GM23338 (cell line): ENCODE data around the gene GVQW3. TPM values are rescaled to one million over a fixed set of nuclear protein-coding genes. Genes with fewer than 3 reads are reported as not detected.

Experiments used
- ATAC-seq: fragments of 200-7000 bp; cut with Tn5 transposase; 3 replicates; pipeline ENCODE4 v1.9.1; 2020
- DNase-seq: peaks from one replicate; pipeline ENCODE4 v3.0.0-alpha.2; 2015; ENCODE audit warnings: low spot score
- H2AFZ ChIP-seq: fragments of 200-600 bp; sonication (generic); 2 replicates; pipeline ENCODE4 v1.8.0; 2016; ENCODE audit warnings: antibody characterized with exemption, mild to moderate bottlenecking, moderate library complexity
- H3F3A ChIP-seq: fragments of 200-600 bp; sonication (generic); replicated peaks from 2 replicates; pipeline ENCODE4 v1.8.0; 2017; ENCODE audit warnings: antibody characterized with exemption, mixed run types, low read depth
- H3K27ac ChIP-seq: fragments of 200-600 bp; sonication (generic); 2 replicates; pipeline ENCODE4 v1.6.1; 2016; ENCODE audit warnings: low read depth
- H3K27me3 ChIP-seq: fragments of 200-600 bp; sonication (generic); 2 replicates; pipeline ENCODE4 v1.8.0; 2016; ENCODE audit warnings: mild to moderate bottlenecking, mixed run types, moderate library complexity; ENCODE audit not compliant: insufficient read depth
- H3K36me3 ChIP-seq: fragments of 200-600 bp; sonication (generic); 2 replicates; pipeline ENCODE4 v1.8.0; 2016; ENCODE audit warnings: mild to moderate bottlenecking; ENCODE audit not compliant: insufficient read depth
- H3K4me1 ChIP-seq: fragments of 200-600 bp; sonication (generic); 2 replicates; pipeline ENCODE4 v1.8.0; 2016; ENCODE audit warnings: mild to moderate bottlenecking, moderate library complexity; ENCODE audit not compliant: insufficient read depth
- H3K4me2 ChIP-seq: fragments of 200-600 bp; sonication (generic); 2 replicates; pipeline ENCODE4 v1.7.1; 2017; ENCODE audit warnings: mixed run types
- H3K4me3 ChIP-seq: fragments of 200-600 bp; sonication (generic); 2 replicates; pipeline ENCODE4 v1.6.1; 2016; ENCODE audit warnings: mixed run types
- H3K79me2 ChIP-seq: fragments of 200-600 bp; sonication (generic); replicated peaks from 2 replicates; pipeline ENCODE4 v1.8.0; 2017; ENCODE audit warnings: mild to moderate bottlenecking; ENCODE audit not compliant: insufficient read depth
- H3K9me2 ChIP-seq: fragments of 200-600 bp; sonication (generic); 2 replicates; pipeline ENCODE4 v1.8.0; 2017; ENCODE audit not compliant: insufficient read depth
- H4K20me1 ChIP-seq: fragments of 200-600 bp; sonication (generic); replicated peaks from 2 replicates; pipeline ENCODE4 v1.8.0; 2017; ENCODE audit warnings: mild to moderate bottlenecking; ENCODE audit not compliant: insufficient read depth
- H3K27ac Mint-ChIP-seq: 2 replicates; pipeline ENCODE4 v1.8.0; 2020; ENCODE audit warnings: inconsistent platforms, mild to moderate bottlenecking, moderate library complexity, mixed read lengths
- H3K27me3 Mint-ChIP-seq: 3 replicates; pipeline ENCODE4 v1.8.0; 2022; ENCODE audit warnings: low read depth, mild to moderate bottlenecking, moderate library complexity, mixed read lengths, inconsistent platforms; ENCODE audit not compliant: insufficient read depth, poor library complexity
- H3K36me3 Mint-ChIP-seq: 3 replicates; pipeline ENCODE4 v1.8.0; 2021; ENCODE audit warnings: low read depth, mild to moderate bottlenecking, inconsistent platforms, moderate library complexity, mixed read lengths
- H3K4me1 Mint-ChIP-seq: 3 replicates; pipeline ENCODE4 v1.8.0; 2020; ENCODE audit warnings: mild to moderate bottlenecking, inconsistent platforms, mixed read lengths
- H3K4me3 Mint-ChIP-seq: 3 replicates; pipeline ENCODE4 v1.8.0; 2021; ENCODE audit warnings: moderate library complexity, mild to moderate bottlenecking, inconsistent platforms, mixed read lengths
- H3K9me3 Mint-ChIP-seq: 3 replicates; pipeline ENCODE4 v1.8.0; 2020; ENCODE audit warnings: moderate library complexity, mild to moderate bottlenecking, inconsistent platforms, mixed read lengths
- CREB1 ChIP-seq: fragments of 250-450 bp; sonication (Bioruptor Pico); IDR thresholded peaks from 2 replicates; pipeline ENCODE4 v1.5.0; 2020; ENCODE audit warnings: low read depth, mild to moderate bottlenecking, moderate library complexity
- CTCF ChIP-seq, 2 experiments: fragments of 200-600 bp in 1 of 2; sonication (generic) in 1 of 2; conservative IDR thresholded peaks; 2 replicates each; pipeline versions ENCODE4 v1.5.1 to v1.6.1; 2016 to 2017; ENCODE audit warnings: antibody characterized with exemption in 2 of 2, low read depth in 2 of 2, mild to moderate bottlenecking in 2 of 2, moderate library complexity in 1 of 2
- ETS1 ChIP-seq: IDR thresholded peaks from 2 replicates; pipeline ENCODE4 v1.6.1; 2016; ENCODE audit warnings: antibody characterized with exemption
- EZH2 ChIP-seq: fragments of 200-600 bp; sonication (generic); IDR thresholded peaks from one replicate; pipeline ENCODE4 v1.8.0; 2017; ENCODE audit warnings: antibody characterized with exemption, mild to moderate bottlenecking, low read depth; ENCODE audit not compliant: unreplicated experiment
- EZH2phosphoT487 ChIP-seq: fragments of 200-600 bp; sonication (generic); IDR thresholded peaks from one replicate; pipeline ENCODE4 v1.8.1; 2018; ENCODE audit warnings: antibody characterized with exemption; ENCODE audit not compliant: unreplicated experiment
- JUNB ChIP-seq: IDR thresholded peaks from one replicate; pipeline ENCODE4 v1.6.1; 2016; ENCODE audit warnings: antibody characterized with exemption; ENCODE audit not compliant: unreplicated experiment
- NANOG ChIP-seq: IDR thresholded peaks from 2 replicates; pipeline ENCODE4 v1.6.1; 2016; ENCODE audit warnings: antibody characterized with exemption, borderline replicate concordance
- POLR2AphosphoS5 ChIP-seq: IDR thresholded peaks from 2 replicates; pipeline ENCODE4 v1.6.1; 2016; ENCODE audit warnings: antibody characterized with exemption, low read depth
- STAT1 ChIP-seq: IDR thresholded peaks from one replicate; pipeline ENCODE4 v1.6.1; 2016; ENCODE audit warnings: antibody characterized with exemption; ENCODE audit not compliant: unreplicated experiment
- ZNF114 ChIP-seq: fragments of 250-450 bp; sonication (Bioruptor Pico); IDR thresholded peaks from 2 replicates; pipeline ENCODE4 v1.5.0; 2020; ENCODE audit warnings: mild to moderate bottlenecking, moderate library complexity
- ZNF331 ChIP-seq: fragments of 250-450 bp; sonication (Bioruptor Pico); IDR thresholded peaks from 2 replicates; pipeline ENCODE4 v1.5.0; 2020; ENCODE audit warnings: low read depth, mild to moderate bottlenecking, moderate library complexity
- ZNF462 ChIP-seq: fragments of 250-450 bp; sonication (Bioruptor Pico); IDR thresholded peaks from 2 replicates; pipeline ENCODE4 v1.5.0; 2020; ENCODE audit warnings: mild to moderate bottlenecking, moderate library complexity
- polyA plus RNA-seq: library from polyadenylated mRNA; unstranded; fragments of >200 nt; fragmentation: Nextera tagmentation; extraction: Ambion mirVana; gene quantifications from 2 replicates; pipeline ENCODE4 v1.2.1, GENCODE V29; 2016
- total RNA-seq: library from RNA; depleted of rRNA; stranded (reverse); fragments of >200 nt; shearing (Covaris generic); gene quantifications from 2 replicates; pipeline ENCODE4 v1.2.3, GENCODE V29; 2014

The GVQW3 gene
- total and polyA plus RNA-seq, 2 experiments from 2014 or later, result 3.5 to 4.9 TPM

- Histone ChIP-seq H3K79me2 (no peaks in the 10 kb centered on the region), H3K4me3 (no peak overlapping the region), H3K4me2 (no peak overlapping the region), H3F3A (no peaks in the 10 kb centered on the region), H3K36me3 (no peaks in the 10 kb centered on the region), H3K27ac (no peak overlapping the region), H3K27me3 (no peaks in the 10 kb centered on the region), H3K9me2 (no peaks in the 10 kb centered on the region), H2AFZ (no peak overlapping the region), H4K20me1 (no peaks in the 10 kb centered on the region; the same call in 1 of the 2 replicates), H3K4me1 (0 out of 2 replicates have a peak, but pooled peaks cover 2% of the 10 kb centered on the region)
- ATAC-seq (no peak), DNase-seq (no peak)
- no peak for TF ChIP-seq STAT1
- no peak for TF ChIP-seq EZH2phosphoT487
- TF ChIP-seq ETS1, result no peak
- no peak for TF ChIP-seq JUNB
- no peak for TF ChIP-seq ZNF114
- TF ChIP-seq NANOG, result no peak
- TF ChIP-seq EZH2, result no peak
- no peak for TF ChIP-seq CTCF (conservative IDR thresholded peaks at IDR 0.05; ENCODE audit: low read depth in 2 of 2)
- TF ChIP-seq POLR2AphosphoS5, result no peak
- TF ChIP-seq ZNF462 (CRISPR knock-in tag), result no peak
- TF ChIP-seq CREB1, result no peak
- TF ChIP-seq ZNF331 (CRISPR knock-in tag), result no peak
- H3K27ac Mint-ChIP-seq, result no peak overlapping the region
- H3K27me3 Mint-ChIP-seq, result no peaks in the 10 kb centered on the region
- no peaks in the 10 kb centered on the region for H3K9me3 Mint-ChIP-seq
- H3K4me3 Mint-ChIP-seq, result no peak overlapping the region
- no peaks in the 10 kb centered on the region for H3K36me3 Mint-ChIP-seq
- H3K4me1 Mint-ChIP-seq, result peaks cover 5% of the 10 kb centered on the region; the same call in 2 of the 3 replicates
These were observed 9.9 kb downstream of the GVQW3 start for GRCh38 chr11:76391021-76391420.
